Neural cell (in vitro differentiated cells): ENCODE data around the gene MBD5. TPM values are rescaled to one million over a fixed set of nuclear protein-coding genes. Genes with fewer than 3 reads are reported as not detected.

ENCODE experiments used
- H2AFZ ChIP-seq: fragments of 200-600, 300-800 bp; sonication (generic), shearing (Covaris generic); 2 replicates; pipeline ENCODE4 v1.6.0; 2014; ENCODE audit warnings: low read depth, mild to moderate bottlenecking, antibody characterized with exemption, low read length, moderate library complexity
- H3F3A ChIP-seq: fragments of 200-600 bp; shearing (Covaris generic); 2 replicates; pipeline ENCODE4 v1.6.1; 2016; ENCODE audit warnings: mild to moderate bottlenecking, moderate library complexity, mixed read lengths, antibody characterized with exemption, low read length; ENCODE audit not compliant: insufficient read depth, poor library complexity, severe bottlenecking
- H3K27ac ChIP-seq: fragments of 200-600, 300-800 bp; sonication (generic), shearing (Covaris generic); 2 replicates; pipeline ENCODE4 v1.5.1; 2014; ENCODE audit warnings: mild to moderate bottlenecking, low read length, moderate library complexity
- H3K27me3 ChIP-seq: fragments of 300-800, 200-600 bp; sonication (generic), shearing (Covaris generic); 2 replicates; pipeline ENCODE4 v1.6.0; 2014; ENCODE audit warnings: mild to moderate bottlenecking, low read depth, low read length, moderate library complexity; ENCODE audit not compliant: insufficient read depth
- H3K36me3 ChIP-seq: fragments of 300-800, 200-600 bp; sonication (generic), shearing (Covaris generic); 2 replicates; pipeline ENCODE4 v1.5.1; 2014; ENCODE audit warnings: mild to moderate bottlenecking, antibody characterized with exemption, low read length, moderate library complexity; ENCODE audit not compliant: insufficient read depth
- H3K4me2 ChIP-seq: fragments of 300-800, 200-600 bp; sonication (generic), shearing (Covaris generic); 2 replicates; pipeline ENCODE4 v1.6.0; 2014; ENCODE audit warnings: mild to moderate bottlenecking, low read length
- H3K4me3 ChIP-seq: fragments of 300-800, 200-600 bp; sonication (generic), shearing (Covaris generic); 2 replicates; pipeline ENCODE4 v1.5.1; 2014; ENCODE audit warnings: mild to moderate bottlenecking, low read length, moderate library complexity
- H3K79me2 ChIP-seq: fragments of 200-600 bp; shearing (Covaris generic); replicated peaks from 2 replicates; pipeline ENCODE4 v1.6.0; 2014; ENCODE audit warnings: mild to moderate bottlenecking, low read length, moderate library complexity; ENCODE audit not compliant: insufficient read depth
- H3K9ac ChIP-seq: fragments of 300-800, 200-600 bp; sonication (generic), shearing (Covaris generic); 2 replicates; pipeline ENCODE4 v1.6.1; 2016; ENCODE audit warnings: mild to moderate bottlenecking, low read length, mixed read lengths
- H3K9me2 ChIP-seq: fragments of 200-600 bp; shearing (Covaris generic); 2 replicates; pipeline ENCODE4 v1.6.1; 2016; ENCODE audit warnings: mild to moderate bottlenecking, low read length, mixed read lengths; ENCODE audit not compliant: insufficient read depth
- H3K9me3 ChIP-seq: fragments of 200-600, 300-800 bp; sonication (generic), shearing (Covaris generic); 2 replicates; pipeline ENCODE4 v1.6.1; 2016; ENCODE audit warnings: mild to moderate bottlenecking, mixed run types, low read length, moderate library complexity, mixed read lengths
- H4K20me1 ChIP-seq: fragments of 200-600 bp; shearing (Covaris generic); 2 replicates; pipeline ENCODE4 v1.6.1; 2016; ENCODE audit warnings: mild to moderate bottlenecking, mixed run types; ENCODE audit not compliant: insufficient read depth
- EP300 ChIP-seq: fragments of 450-650 bp; conservative IDR thresholded peaks from 2 replicates; pipeline ENCODE4 v1.6.1; 2014; ENCODE audit warnings: antibody characterized with exemption, mild to moderate bottlenecking, moderate library complexity; ENCODE audit not compliant: poor library complexity, severe bottlenecking
- MXI1 ChIP-seq: fragments of 450-650 bp; conservative IDR thresholded peaks from 2 replicates; pipeline ENCODE4 v1.6.1; 2014; ENCODE audit warnings: antibody characterized with exemption, mild to moderate bottlenecking; ENCODE audit not compliant: poor library complexity, severe bottlenecking
- POLR2AphosphoS5 ChIP-seq: IDR thresholded peaks from 2 replicates; pipeline ENCODE4 v1.6.1; 2012
- RAD21 ChIP-seq: fragments of 450-650 bp; conservative IDR thresholded peaks from 2 replicates; pipeline ENCODE4 v1.6.1; 2014; ENCODE audit warnings: antibody characterized with exemption, mild to moderate bottlenecking, moderate library complexity
- SMC3 ChIP-seq: fragments of 450-650 bp; conservative IDR thresholded peaks from 2 replicates; pipeline ENCODE4 v1.6.1; 2014; ENCODE audit warnings: antibody characterized with exemption, mild to moderate bottlenecking, moderate library complexity; ENCODE audit not compliant: poor library complexity
- TAF1 ChIP-seq: IDR thresholded peaks from 2 replicates; pipeline ENCODE4 v1.6.1; 2012; ENCODE audit warnings: low read depth
- polyA plus RNA-seq: library from polyadenylated mRNA; depleted of rRNA; stranded (reverse); fragments of >200 nt; gene quantifications from 2 replicates; pipeline ENCODE4 v1.2.3, GENCODE V29; 2014
- TF ChIP-seq, protein P1 (sequence below): IDR thresholded peaks from 2 replicates; pipeline ENCODE4 v1.6.1; 2012; ENCODE audit warnings: borderline replicate concordance
- TF ChIP-seq, protein P2 (sequence below): fragments of 450-650 bp; IDR thresholded peaks from 2 replicates; pipeline ENCODE4 v1.5.1; 2014; ENCODE audit warnings: antibody characterized with exemption, mild to moderate bottlenecking, moderate library complexity; ENCODE audit not compliant: poor library complexity, severe bottlenecking

Gene MBD5
- polyA plus RNA-seq, 1 donor from 2014 or later, result 9.7 TPM

DNA sequence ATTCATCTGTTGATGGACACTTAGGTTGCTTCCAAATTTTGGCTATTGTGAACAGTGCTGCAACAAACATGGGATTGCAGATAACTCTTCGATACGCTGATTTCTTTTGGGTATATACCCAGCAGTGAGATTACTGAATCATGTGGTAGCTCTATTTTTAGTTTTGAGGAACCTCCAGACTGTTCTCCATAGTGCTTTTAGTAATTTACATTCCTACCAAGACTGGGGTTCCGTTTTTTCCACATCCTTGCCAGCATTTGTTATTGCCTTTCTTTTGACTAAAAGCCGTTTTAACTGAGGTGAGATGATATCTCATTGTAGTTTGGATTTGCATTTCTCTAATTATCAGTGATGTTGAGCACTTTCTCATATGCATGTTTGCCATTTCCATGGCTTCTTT lies 200.3 kb downstream of the MBD5 start:
- TF ChIP-seq MXI1 (no peak), RAD21 (no peak), POLR2AphosphoS5 (no peak), EP300 (no peak)
- H3K4me2 ChIP-seq, result no peak overlapping the region
- no peak overlapping the region for H3K4me3 ChIP-seq
- H3K27me3 ChIP-seq, result no peaks in the 10 kb centered on the region
- no peaks in the 10 kb centered on the region for H3K79me2 ChIP-seq
- H3K9me3 ChIP-seq, result no peaks in the 10 kb centered on the region
- H3K9ac ChIP-seq, result no peak overlapping the region
- peaks cover 3% of the 10 kb centered on the region for H3K36me3 ChIP-seq
- no peaks in the 10 kb centered on the region for H4K20me1 ChIP-seq
- no peak overlapping the region for H2AFZ ChIP-seq
- H3F3A ChIP-seq, result no peaks in the 10 kb centered on the region
- no peaks in the 10 kb centered on the region for H3K9me2 ChIP-seq
- no peak overlapping the region for H3K27ac ChIP-seq

DNA sequence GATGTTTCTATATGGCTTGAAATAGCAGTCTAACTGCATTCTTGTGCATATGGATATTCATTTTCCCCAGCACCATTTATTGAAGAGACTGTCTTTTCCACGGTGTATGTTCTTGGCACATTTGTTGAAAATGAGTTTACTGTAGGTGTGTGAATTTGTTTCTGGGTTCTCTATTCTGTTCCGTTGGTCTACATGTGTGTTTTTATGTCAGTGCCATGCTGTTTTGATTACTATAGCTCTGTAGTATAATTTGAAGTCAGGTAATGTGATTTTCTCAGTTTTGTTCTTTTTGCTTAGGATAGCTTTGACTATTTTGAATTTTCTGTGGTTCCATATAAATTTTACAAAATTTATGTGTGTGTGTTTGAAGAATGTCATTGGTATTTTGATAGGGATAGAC lies 201.0 kb downstream of the MBD5 start:
- Histone ChIP-seq H3K79me2 (no peaks in the 10 kb centered on the region), H4K20me1 (no peaks in the 10 kb centered on the region), H3K36me3 (peaks cover 3% of the 10 kb centered on the region), H3K9me3 (no peaks in the 10 kb centered on the region), H3K27me3 (no peaks in the 10 kb centered on the region), H3K27ac (no peak overlapping the region), H2AFZ (no peak overlapping the region), H3K9ac (no peak overlapping the region), H3F3A (no peaks in the 10 kb centered on the region), H3K4me3 (no peak overlapping the region), H3K9me2 (no peaks in the 10 kb centered on the region), H3K4me2 (no peak overlapping the region)
- no peak for TF ChIP-seq SMC3
- no peak for TF ChIP-seq EP300
- TF ChIP-seq MXI1, result no peak
- TF ChIP-seq, protein P1, sequence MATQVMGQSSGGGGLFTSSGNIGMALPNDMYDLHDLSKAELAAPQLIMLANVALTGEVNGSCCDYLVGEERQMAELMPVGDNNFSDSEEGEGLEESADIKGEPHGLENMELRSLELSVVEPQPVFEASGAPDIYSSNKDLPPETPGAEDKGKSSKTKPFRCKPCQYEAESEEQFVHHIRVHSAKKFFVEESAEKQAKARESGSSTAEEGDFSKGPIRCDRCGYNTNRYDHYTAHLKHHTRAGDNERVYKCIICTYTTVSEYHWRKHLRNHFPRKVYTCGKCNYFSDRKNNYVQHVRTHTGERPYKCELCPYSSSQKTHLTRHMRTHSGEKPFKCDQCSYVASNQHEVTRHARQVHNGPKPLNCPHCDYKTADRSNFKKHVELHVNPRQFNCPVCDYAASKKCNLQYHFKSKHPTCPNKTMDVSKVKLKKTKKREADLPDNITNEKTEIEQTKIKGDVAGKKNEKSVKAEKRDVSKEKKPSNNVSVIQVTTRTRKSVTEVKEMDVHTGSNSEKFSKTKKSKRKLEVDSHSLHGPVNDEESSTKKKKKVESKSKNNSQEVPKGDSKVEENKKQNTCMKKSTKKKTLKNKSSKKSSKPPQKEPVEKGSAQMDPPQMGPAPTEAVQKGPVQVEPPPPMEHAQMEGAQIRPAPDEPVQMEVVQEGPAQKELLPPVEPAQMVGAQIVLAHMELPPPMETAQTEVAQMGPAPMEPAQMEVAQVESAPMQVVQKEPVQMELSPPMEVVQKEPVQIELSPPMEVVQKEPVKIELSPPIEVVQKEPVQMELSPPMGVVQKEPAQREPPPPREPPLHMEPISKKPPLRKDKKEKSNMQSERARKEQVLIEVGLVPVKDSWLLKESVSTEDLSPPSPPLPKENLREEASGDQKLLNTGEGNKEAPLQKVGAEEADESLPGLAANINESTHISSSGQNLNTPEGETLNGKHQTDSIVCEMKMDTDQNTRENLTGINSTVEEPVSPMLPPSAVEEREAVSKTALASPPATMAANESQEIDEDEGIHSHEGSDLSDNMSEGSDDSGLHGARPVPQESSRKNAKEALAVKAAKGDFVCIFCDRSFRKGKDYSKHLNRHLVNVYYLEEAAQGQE, result no peak
- no peak for TF ChIP-seq POLR2AphosphoS5
- no peak for TF ChIP-seq RAD21
- TF ChIP-seq, protein P2, sequence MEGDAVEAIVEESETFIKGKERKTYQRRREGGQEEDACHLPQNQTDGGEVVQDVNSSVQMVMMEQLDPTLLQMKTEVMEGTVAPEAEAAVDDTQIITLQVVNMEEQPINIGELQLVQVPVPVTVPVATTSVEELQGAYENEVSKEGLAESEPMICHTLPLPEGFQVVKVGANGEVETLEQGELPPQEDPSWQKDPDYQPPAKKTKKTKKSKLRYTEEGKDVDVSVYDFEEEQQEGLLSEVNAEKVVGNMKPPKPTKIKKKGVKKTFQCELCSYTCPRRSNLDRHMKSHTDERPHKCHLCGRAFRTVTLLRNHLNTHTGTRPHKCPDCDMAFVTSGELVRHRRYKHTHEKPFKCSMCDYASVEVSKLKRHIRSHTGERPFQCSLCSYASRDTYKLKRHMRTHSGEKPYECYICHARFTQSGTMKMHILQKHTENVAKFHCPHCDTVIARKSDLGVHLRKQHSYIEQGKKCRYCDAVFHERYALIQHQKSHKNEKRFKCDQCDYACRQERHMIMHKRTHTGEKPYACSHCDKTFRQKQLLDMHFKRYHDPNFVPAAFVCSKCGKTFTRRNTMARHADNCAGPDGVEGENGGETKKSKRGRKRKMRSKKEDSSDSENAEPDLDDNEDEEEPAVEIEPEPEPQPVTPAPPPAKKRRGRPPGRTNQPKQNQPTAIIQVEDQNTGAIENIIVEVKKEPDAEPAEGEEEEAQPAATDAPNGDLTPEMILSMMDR, result no peak

DNA sequence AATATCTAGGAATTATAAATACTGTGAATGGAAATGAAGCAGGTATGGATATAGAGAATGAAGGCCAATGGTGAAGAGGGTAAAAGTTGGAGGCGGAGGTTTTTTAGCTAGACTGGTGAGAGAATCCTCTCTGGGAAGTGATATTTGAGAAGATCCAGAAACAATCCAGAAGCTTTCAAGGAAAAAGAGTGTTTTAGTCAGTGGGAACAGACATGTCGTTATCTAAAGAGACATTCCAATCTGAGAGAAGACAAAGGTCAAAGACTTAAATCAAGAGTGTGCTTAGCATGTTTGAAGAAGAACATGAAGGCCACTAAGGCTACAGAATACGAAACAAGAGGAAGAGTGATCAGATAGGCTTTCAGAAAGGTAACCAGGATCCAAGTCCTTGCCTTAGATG lies 211.0 kb downstream of the MBD5 start:
- no peak overlapping the region for H3K4me2 ChIP-seq
- TF ChIP-seq TAF1 (no peak), EP300 (no peak), MXI1 (no peak), RAD21 (no peak), SMC3 (no peak)
- TF ChIP-seq, protein P2, result no peak
- TF ChIP-seq, protein P1, result no peak
- no peak overlapping the region for H3K27ac ChIP-seq
- no peaks in the 10 kb centered on the region for H3K9me3 ChIP-seq
- no peak overlapping the region for H2AFZ ChIP-seq
- H3K9me2 ChIP-seq, result no peaks in the 10 kb centered on the region
- peaks cover 4% of the 10 kb centered on the region for H3K36me3 ChIP-seq
- no peaks in the 10 kb centered on the region for H4K20me1 ChIP-seq
- no peaks in the 10 kb centered on the region for H3F3A ChIP-seq
- no peak overlapping the region for H3K4me3 ChIP-seq
- no peaks in the 10 kb centered on the region for H3K79me2 ChIP-seq
- no peaks in the 10 kb centered on the region for H3K27me3 ChIP-seq
- H3K9ac ChIP-seq, result no peak overlapping the region
